Esophagus muscularis mucosa (tissue), 4 donors: ENCODE measurements around the gene GNG2. TPM values are rescaled to one million over a fixed set of nuclear protein-coding genes. Genes with fewer than 3 reads are reported as not detected.
A peak's percentile ranks its signal among the peaks of the same experiment; 100 is the strongest.

Experiments
- DNase-seq: peaks from one replicate; pipeline ENCODE4 v3.0.0-alpha.2; 2017; ENCODE audit errors: extremely low spot score
- H3K27ac ChIP-seq, 4 donors: fragments of 200-600 bp; sonication (generic); replicated peaks in 1 of 4; 1 replicate in 3 of 4; 2 replicates in 1 of 4; pipeline ENCODE4 v1.5.1; 2016 to 2019; ENCODE audit warnings: mild to moderate bottlenecking in 1 of 4
- H3K27me3 ChIP-seq, 4 donors: fragments of 200-600 bp; sonication (generic); one replicate each; pipeline versions ENCODE4 v1.5.1 to v1.6.0; 2016 to 2019
- H3K36me3 ChIP-seq, 4 donors: fragments of 200-600 bp; sonication (generic); one replicate each; pipeline ENCODE4 v1.5.1; 2016 to 2019
- H3K4me1 ChIP-seq, 4 donors: fragments of 200-600 bp; sonication (generic); one replicate each; pipeline ENCODE4 v1.5.1; 2016 to 2019
- H3K4me3 ChIP-seq, 4 donors: fragments of 200-600 bp; sonication (generic); 1 replicate in 2 of 4; 2 replicates in 2 of 4; pipeline ENCODE4 v1.5.1; 2016 to 2019; ENCODE audit warnings: mild to moderate bottlenecking in 4 of 4, moderate library complexity in 1 of 4
- H3K9me3 ChIP-seq, 4 donors: fragments of 200-600 bp; sonication (generic); 1 replicate in 3 of 4; 2 replicates in 1 of 4; pipeline ENCODE4 v1.5.1; 2016 to 2019
- EP300 ChIP-seq: sonication (generic); formaldehyde crosslinking; IDR thresholded peaks from one replicate; pipeline ENCODE4 v1.6.1; 2017; ENCODE audit warnings: antibody characterized with exemption
- POLR2A ChIP-seq: fragments of 450-650 bp; IDR thresholded peaks from one replicate; pipeline ENCODE4 v1.6.1; 2017; ENCODE audit warnings: antibody characterized with exemption, moderate library complexity, mild to moderate bottlenecking, low read depth
- POLR2AphosphoS5 ChIP-seq, 2 donors: sonication (generic); formaldehyde crosslinking; IDR thresholded peaks; one replicate each; pipeline ENCODE4 v1.6.1; 2017; ENCODE audit warnings: antibody characterized with exemption in 2 of 2
- WGBS: methylation state at CpG from one replicate; pipeline ENCODE4 v1.1.5; 2018; 5-methylcytosine and 5-hydroxymethylcytosine counted together
- intact Hi-C: fragments of 100-400 bp; cut with DNase I; formaldehyde crosslinking; loops from one replicate; pipeline ENCODE4 v1.15.1; 2023
- total RNA-seq, 4 donors: library from RNA; depleted of rRNA; stranded (reverse); fragments of >200 nt; gene quantifications; one replicate each; pipeline versions ENCODE4 v1.1.0 to v1.2.1, GENCODE V29; 2016
- TF ChIP-seq, protein P1 (sequence below), 3 experiments: fragments of 200-600 bp in 2 of 3; fragments of 450-650 bp in 1 of 3; sonication (generic) in 2 of 3; IDR thresholded peaks; one replicate each; pipeline ENCODE4 v1.5.1; 2017 to 2019; ENCODE audit warnings: antibody characterized with exemption in 3 of 3, mild to moderate bottlenecking in 2 of 3, moderate library complexity in 1 of 3

Gene GNG2
- total RNA-seq, 4 donors from 2014 or later: 15.7 to 19.9 (median 17.7) TPM

DNA sequence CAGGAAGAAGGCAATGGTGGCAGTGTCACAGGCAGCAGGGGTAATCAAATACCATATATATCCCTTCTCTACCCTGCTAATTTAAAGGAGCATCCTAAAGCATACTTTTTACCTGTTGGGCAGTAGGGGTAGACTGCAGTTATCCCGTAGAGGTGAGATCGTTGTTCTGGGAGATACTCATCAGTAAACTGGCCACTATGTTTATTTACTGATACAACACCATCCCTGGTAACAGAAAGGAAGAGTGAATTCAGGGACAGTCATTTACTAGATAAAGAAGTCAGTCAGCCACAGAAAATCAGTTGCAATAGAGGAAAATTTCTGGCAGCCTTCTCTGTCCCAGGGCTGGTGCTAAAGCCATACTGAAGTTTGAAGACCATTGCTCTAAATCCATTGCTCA is 145.2 kb downstream of the GNG2 start:
- TF ChIP-seq EP300: no peak
- TF ChIP-seq, protein P1, sequence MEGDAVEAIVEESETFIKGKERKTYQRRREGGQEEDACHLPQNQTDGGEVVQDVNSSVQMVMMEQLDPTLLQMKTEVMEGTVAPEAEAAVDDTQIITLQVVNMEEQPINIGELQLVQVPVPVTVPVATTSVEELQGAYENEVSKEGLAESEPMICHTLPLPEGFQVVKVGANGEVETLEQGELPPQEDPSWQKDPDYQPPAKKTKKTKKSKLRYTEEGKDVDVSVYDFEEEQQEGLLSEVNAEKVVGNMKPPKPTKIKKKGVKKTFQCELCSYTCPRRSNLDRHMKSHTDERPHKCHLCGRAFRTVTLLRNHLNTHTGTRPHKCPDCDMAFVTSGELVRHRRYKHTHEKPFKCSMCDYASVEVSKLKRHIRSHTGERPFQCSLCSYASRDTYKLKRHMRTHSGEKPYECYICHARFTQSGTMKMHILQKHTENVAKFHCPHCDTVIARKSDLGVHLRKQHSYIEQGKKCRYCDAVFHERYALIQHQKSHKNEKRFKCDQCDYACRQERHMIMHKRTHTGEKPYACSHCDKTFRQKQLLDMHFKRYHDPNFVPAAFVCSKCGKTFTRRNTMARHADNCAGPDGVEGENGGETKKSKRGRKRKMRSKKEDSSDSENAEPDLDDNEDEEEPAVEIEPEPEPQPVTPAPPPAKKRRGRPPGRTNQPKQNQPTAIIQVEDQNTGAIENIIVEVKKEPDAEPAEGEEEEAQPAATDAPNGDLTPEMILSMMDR (IDR thresholded peaks at IDR 0.05): no peak
- no peak for TF ChIP-seq POLR2AphosphoS5 (IDR thresholded peaks at IDR 0.05)
- TF ChIP-seq POLR2A: no peak
- Histone ChIP-seq H3K27me3 (no peaks in the 10 kb centered on the region), H3K27ac (peak overlapping the region in 2 of 4 donors; percentile 20 to 80), H3K36me3 (peaks cover 43 to 86% (median 71%) of the 10 kb centered on the region in 4 donors), H3K4me1 (peaks cover 29 to 62% (median 37%) of the 10 kb centered on the region in 4 donors), H3K9me3 (no peaks in the 10 kb centered on the region), H3K4me3 (no peak overlapping the region)
- 89% methylated on average over 2 of the region's 2 CpGs for WGBS
- DNase-seq: no peak
- intact Hi-C loops: no loop called here

- Histone ChIP-seq H3K4me1 (peaks cover 33 to 62% (median 35%) of the 10 kb centered on the region in 4 donors), H3K36me3 (peaks cover 51 to 91% (median 76%) of the 10 kb centered on the region in 4 donors), H3K27me3 (no peaks in the 10 kb centered on the region), H3K27ac (peak overlapping the region in 2 of 4 donors; percentile 20 to 80), H3K4me3 (no peak overlapping the region), H3K9me3 (no peaks in the 10 kb centered on the region)
- WGBS: 97% methylated on average over 3 of the region's 3 CpGs
- TF ChIP-seq EP300 (no peak), POLR2A (no peak), POLR2AphosphoS5 (IDR thresholded peaks at IDR 0.05) (no peak)
- TF ChIP-seq, protein P1 (IDR thresholded peaks at IDR 0.05): no peak
- intact Hi-C loops: no loop called here
- no peak for DNase-seq
Measured at GRCh38 chr14:52006361-52006760, 145.9 kb downstream of the GNG2 start.

GRCh38 chr14:52007211-52007610 is 146.8 kb downstream of the GNG2 start:
- Histone ChIP-seq H3K4me3 (no peak overlapping the region), H3K4me1 (peaks cover 29 to 57% (median 35%) of the 10 kb centered on the region in 4 donors), H3K27ac (peak overlapping the region in 1 of 4 donors; percentile 80), H3K9me3 (no peaks in the 10 kb centered on the region), H3K36me3 (peaks cover 49 to 93% (median 79%) of the 10 kb centered on the region in 4 donors), H3K27me3 (no peaks in the 10 kb centered on the region)
- intact Hi-C loops: no loop called here
- no peak for DNase-seq
- TF ChIP-seq, protein P1 (IDR thresholded peaks at IDR 0.05): no peak
- TF ChIP-seq POLR2A: no peak
- no peak for TF ChIP-seq POLR2AphosphoS5 (IDR thresholded peaks at IDR 0.05)
- TF ChIP-seq EP300: no peak
- WGBS: 38% methylated on average over 1 of the region's 1 CpG

- no peak for TF ChIP-seq POLR2AphosphoS5 (IDR thresholded peaks at IDR 0.05)
- no peak for TF ChIP-seq POLR2A
- TF ChIP-seq EP300: no peak
- TF ChIP-seq, protein P1 (IDR thresholded peaks at IDR 0.05): no peak
- H3K36me3 ChIP-seq: peaks cover 46 to 90% (median 77%) of the 10 kb centered on the region in 4 donors
- intact Hi-C loops: no loop called here
- no peak for DNase-seq
- WGBS: 96% methylated on average over 1 of the region's 1 CpG
- no peak overlapping the region for H3K27ac ChIP-seq
- peaks cover 29 to 56% (median 35%) of the 10 kb centered on the region in 4 donors for H3K4me1 ChIP-seq
- no peak overlapping the region for H3K4me3 ChIP-seq
- no peaks in the 10 kb centered on the region for H3K27me3 ChIP-seq
- no peaks in the 10 kb centered on the region for H3K9me3 ChIP-seq
Measured at GRCh38 chr14:52007637-52008036, 147.2 kb downstream of the GNG2 start.

DNA sequence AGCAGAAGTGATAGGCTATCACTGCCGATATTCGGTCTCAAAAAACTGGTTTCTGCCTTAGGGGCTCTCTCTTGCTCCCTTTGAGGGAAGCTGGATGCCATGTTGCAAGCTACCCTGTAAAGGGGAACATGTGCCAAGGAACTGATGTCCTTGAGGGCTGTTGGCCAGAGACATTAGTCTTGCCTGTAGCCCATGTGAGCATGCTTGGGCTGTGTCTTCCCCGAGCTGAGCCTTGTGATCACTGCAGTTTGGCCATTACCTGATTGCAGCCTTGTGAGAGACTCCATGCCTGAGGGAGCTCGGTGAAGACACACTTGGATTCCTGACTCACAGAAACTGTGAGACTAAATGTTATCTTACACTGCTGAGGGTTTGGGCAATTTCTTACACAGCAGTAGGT is 147.7 kb downstream of the GNG2 start:
- H3K4me1 ChIP-seq: peaks cover 29 to 51% (median 35%) of the 10 kb centered on the region in 4 donors
- peaks cover 46 to 89% (median 76%) of the 10 kb centered on the region in 4 donors for H3K36me3 ChIP-seq
- intact Hi-C loops: no loop called here
- H3K27ac ChIP-seq: peak overlapping the region in 1 of 4 donors; percentile 7
- TF ChIP-seq EP300 (no peak), POLR2A (no peak), POLR2AphosphoS5 (IDR thresholded peaks at IDR 0.05) (no peak)
- TF ChIP-seq, protein P1 (IDR thresholded peaks at IDR 0.05): no peak
- DNase-seq: no peak
- WGBS: 90% methylated on average over 4 of the region's 4 CpGs
- no peak overlapping the region for H3K4me3 ChIP-seq
- H3K9me3 ChIP-seq: no peaks in the 10 kb centered on the region
- no peaks in the 10 kb centered on the region for H3K27me3 ChIP-seq
